BE2C (cell line): ENCODE results near the gene PLGRKT.
A peak's percentile ranks its signal among the peaks of the same experiment; 100 is the strongest.
"Not testable (repeated sequence)": the region's sequence is repeated elsewhere in the genome, so short reads cannot be mapped to it uniquely, and the experiment has no call there.

Experiments
- DNase-seq: peaks from one replicate; pipeline ENCODE4 v3.0.0-alpha.2; 2020
- H3K27me3 ChIP-seq: fragments of 250-450 bp; sonication (Bioruptor Pico); 2 replicates; pipeline ENCODE4 v1.5.1; 2020; ENCODE audit warnings: mild to moderate bottlenecking
- H3K36me3 ChIP-seq: fragments of 250-450 bp; sonication (Bioruptor Pico); 2 replicates; pipeline ENCODE4 v1.5.1; 2020; ENCODE audit warnings: mild to moderate bottlenecking
- H3K4me1 ChIP-seq: fragments of 250-450 bp; sonication (Bioruptor Pico); 2 replicates; pipeline ENCODE4 v1.5.1; 2020
- H3K4me3 ChIP-seq: 2 replicates; pipeline ENCODE4 v1.5.1; 2011; ENCODE audit warnings: low read depth, low read length
- H3K9me3 ChIP-seq: fragments of 250-450 bp; sonication (Bioruptor Pico); 2 replicates; pipeline ENCODE4 v1.5.1; 2020
- CTCF ChIP-seq: IDR thresholded peaks from 2 replicates; pipeline ENCODE4 v1.5.1; 2012; ENCODE audit warnings: mild to moderate bottlenecking, low read depth, low read length

The PLGRKT gene

GRCh38 chr9:5438301-5439162 lies 807 bp upstream of the PLGRKT start:
- H3K4me1 ChIP-seq = no peaks in the 10 kb centered on the region
- H3K4me3 ChIP-seq = peak overlapping the region; percentile 87
- H3K9me3 ChIP-seq = no peaks in the 10 kb centered on the region
- H3K36me3 ChIP-seq = no peaks in the 10 kb centered on the region; the same call in 1 of the 2 replicates
- no peaks in the 10 kb centered on the region for H3K27me3 ChIP-seq
- DNase-seq = no peak
- no peak for TF ChIP-seq CTCF

GRCh38 chr9:5436441-5436840 lies 1.3 kb downstream of the PLGRKT start:
- Histone ChIP-seq H3K36me3 (no peaks in the 10 kb centered on the region; the same call in 1 of the 2 replicates), H3K27me3 (no peaks in the 10 kb centered on the region), H3K4me3 (no peak overlapping the region), H3K9me3 (no peaks in the 10 kb centered on the region), H3K4me1 (no peaks in the 10 kb centered on the region)
- DNase-seq = no peak
- TF ChIP-seq CTCF = no peak

- Histone ChIP-seq H3K9me3 (no peaks in the 10 kb centered on the region), H3K27me3 (no peaks in the 10 kb centered on the region), H3K36me3 (no peaks in the 10 kb centered on the region; the same call in 1 of the 2 replicates), H3K4me1 (no peaks in the 10 kb centered on the region), H3K4me3 (no peak overlapping the region)
- DNase-seq = no peak
- TF ChIP-seq CTCF = no peak
Measured at GRCh38 chr9:5435912-5436311, 1.8 kb downstream of the PLGRKT start.

GRCh38 chr9:5433841-5434810 lies 3.6 kb downstream of the PLGRKT start:
- not testable (repeated sequence) for H3K36me3 ChIP-seq, DNase-seq, H3K9me3 ChIP-seq, H3K27me3 ChIP-seq, H3K4me1 ChIP-seq, H3K4me3 ChIP-seq

GRCh38 chr9:5433328-5433727 lies 4.4 kb downstream of the PLGRKT start:
- H3K4me1 ChIP-seq, H3K36me3 ChIP-seq, DNase-seq, H3K4me3 ChIP-seq, H3K27me3 ChIP-seq, H3K9me3 ChIP-seq: not testable (repeated sequence)

GRCh38 chr9:5432890-5433289 lies 4.8 kb downstream of the PLGRKT start:
- not testable (repeated sequence) for DNase-seq, H3K27me3 ChIP-seq, H3K36me3 ChIP-seq, H3K4me1 ChIP-seq, H3K4me3 ChIP-seq, H3K9me3 ChIP-seq

- Histone ChIP-seq H3K4me1 (no peaks in the 10 kb centered on the region), H3K4me3 (no peak overlapping the region), H3K9me3 (no peaks in the 10 kb centered on the region), H3K36me3 (no peaks in the 10 kb centered on the region; the same call in 1 of the 2 replicates), H3K27me3 (no peaks in the 10 kb centered on the region)
- DNase-seq = no peak
- TF ChIP-seq CTCF = no peak
Measured at GRCh38 chr9:5430912-5431311, 6.8 kb downstream of the PLGRKT start.
